GM12878 (cell line): Measurements from ENCODE around the gene ASTN1. TPM values are rescaled to one million over a fixed set of nuclear protein-coding genes. Genes with fewer than 3 reads are reported as not detected.

ENCODE experiments used
- ATAC-seq: fragments of 200-7000 bp; cut with Tn5 transposase; 3 replicates; pipeline ENCODE4 v1.9.1; 2020; ENCODE audit warnings: mild to moderate bottlenecking, moderate library complexity
- BruUV-seq: library from RNA; stranded (reverse); fragments of 400-500 nt; replicated peaks from 2 replicates; lab custom pipeline; 2021; lab: Mats Ljungman, UMichigan
- CTCF ChIA-PET: fragments of 300-600 bp; sonication (Branson Sonifier 250); formaldehyde crosslinking; extraction: SDS; loops from one replicate; lab custom pipeline; 2021; ENCODE audit warnings: inconsistent platforms; lab: Yijun Ruan, JAX
- POLR2A ChIA-PET: fragments of 350-600 bp; formaldehyde crosslinking; extraction: SDS; loops from one replicate; lab custom pipeline; 2021; ENCODE audit warnings: inconsistent platforms; lab: Charles Lee
- RAD21 ChIA-PET: fragments of 300-600 bp; sonication (Branson Sonifier 250); formaldehyde crosslinking; loops from one replicate; lab custom pipeline; 2023; ENCODE audit warnings: antibody characterized with exemption; ENCODE audit not compliant: unreplicated experiment; lab: Charles Lee
- SMC1A ChIA-PET: fragments of 300-600 bp; sonication (Branson Sonifier 250); formaldehyde crosslinking; loops from one replicate; lab custom pipeline; 2023; ENCODE audit not compliant: unreplicated experiment, uncharacterized antibody; lab: Charles Lee
- DNase-seq: peaks from one replicate; pipeline ENCODE4 v3.0.0-alpha.2; 2011; ENCODE audit warnings: low read depth, low spot score
- FAIRE-seq: peaks from 3 replicates; lab custom pipeline; 2011; peaks lifted over from hg19 to GRCh38; lab: Jason Lieb, UNC
- H2AFZ ChIP-seq: 2 replicates; pipeline ENCODE4 v1.6.0; 2011; ENCODE audit warnings: low read depth, low read length, control low read depth; ENCODE audit not compliant: control insufficient read depth
- H3K27ac ChIP-seq: 2 replicates; pipeline ENCODE4 v1.5.1; 2011; ENCODE audit warnings: control low read depth; ENCODE audit not compliant: control insufficient read depth, insufficient read depth
- H3K27me3 ChIP-seq, 2 experiments: replicated peaks in 1 of 2; 2 replicates each; pipeline versions ENCODE4 v1.6.0 to v1.6.1; 2011; ENCODE audit warnings: low read length in 1 of 2; ENCODE audit not compliant: control insufficient read depth in 2 of 2, insufficient read depth in 2 of 2
- H3K36me3 ChIP-seq, 2 experiments: 2 replicates each; pipeline ENCODE4 v1.5.1; 2011; ENCODE audit warnings: low read length in 1 of 2; ENCODE audit not compliant: control insufficient read depth in 2 of 2, insufficient read depth in 2 of 2
- H3K4me1 ChIP-seq: 2 replicates; pipeline ENCODE4 v1.6.1; 2011; ENCODE audit warnings: mild to moderate bottlenecking, low read length, moderate library complexity, mixed read lengths; ENCODE audit not compliant: control insufficient read depth, insufficient read depth
- H3K4me2 ChIP-seq: 2 replicates; pipeline ENCODE4 v1.6.0; 2011; ENCODE audit warnings: control low read depth; ENCODE audit not compliant: control insufficient read depth, insufficient read depth
- H3K4me3 ChIP-seq: fragments of 200-600 bp; sonication (generic); 2 replicates; pipeline ENCODE4 v1.5.1; 2016
- H3K79me2 ChIP-seq: 2 replicates; pipeline ENCODE4 v1.6.0; 2011; ENCODE audit warnings: low read length; ENCODE audit not compliant: control insufficient read depth, insufficient read depth
- H3K9ac ChIP-seq: 2 replicates; pipeline ENCODE4 v1.8.0; 2011; ENCODE audit warnings: low read length, control low read depth, mixed read lengths; ENCODE audit not compliant: control insufficient read depth, insufficient read depth
- H3K9me3 ChIP-seq: replicated peaks from 3 replicates; pipeline ENCODE4 v1.5.1; 2011; ENCODE audit warnings: mild to moderate bottlenecking, low read length; ENCODE audit not compliant: control insufficient read depth, insufficient read depth
- H4K20me1 ChIP-seq: 2 replicates; pipeline ENCODE4 v1.6.0; 2011; ENCODE audit not compliant: control insufficient read depth, insufficient read depth
- CREM ChIP-seq: IDR thresholded peaks from 2 replicates; pipeline ENCODE4 v1.6.1; 2014; ENCODE audit warnings: antibody characterized with exemption, low read depth
- GABPA ChIP-seq: IDR thresholded peaks from 2 replicates; pipeline ENCODE4 v1.6.1; 2014; ENCODE audit warnings: antibody characterized with exemption, low read depth, mild to moderate bottlenecking, inconsistent platforms
- IRF3 ChIP-seq: fragments of 450-650 bp; IDR thresholded peaks from 2 replicates; pipeline ENCODE4 v1.6.1; 2014; ENCODE audit warnings: mild to moderate bottlenecking
- NR2F1 ChIP-seq: fragments of 450-650 bp; conservative IDR thresholded peaks from 2 replicates; pipeline ENCODE4 v1.6.1; 2017; ENCODE audit warnings: mild to moderate bottlenecking
- RAD21 ChIP-seq: IDR thresholded peaks from 2 replicates; pipeline ENCODE4 v1.6.1; 2011; ENCODE audit warnings: mild to moderate bottlenecking, low read depth, low read length, moderate library complexity; ENCODE audit not compliant: insufficient read depth
- TCF12 ChIP-seq: IDR thresholded peaks from 2 replicates; pipeline ENCODE4 v1.6.1; 2011; ENCODE audit warnings: low read depth, mild to moderate bottlenecking, low read length
- YY1 ChIP-seq: IDR thresholded peaks from 2 replicates; pipeline ENCODE4 v1.6.1; 2011; ENCODE audit warnings: low read depth, mild to moderate bottlenecking, low read length
- ZNF384 ChIP-seq: IDR thresholded peaks from 2 replicates; pipeline ENCODE4 v1.6.1; 2012; ENCODE audit warnings: low read depth, mild to moderate bottlenecking, low read length, improper control_type of control experiment, borderline replicate concordance
- ZZZ3 ChIP-seq: IDR thresholded peaks from 2 replicates; pipeline ENCODE4 v1.6.1; 2011; ENCODE audit warnings: low read depth; ENCODE audit not compliant: control insufficient read depth, insufficient read length
- WGBS: methylation state at CpG from one replicate; pipeline ENCODE4 v1.1.6; 2016; ENCODE audit warnings: low lambda C conversion rate; ENCODE audit not compliant: insufficient replicate concordance, insufficient coverage; ENCODE audit errors: missing lambda C conversion rate; 5-methylcytosine and 5-hydroxymethylcytosine counted together
- in situ Hi-C: fragments of 300-500 bp; cut with MboI; formaldehyde crosslinking; loops from 9 replicates; pipeline ENCODE4 v1.14.3; 2018; ENCODE audit warnings: mixed read lengths
- intact Hi-C: fragments of 100-400 bp; cut with micrococcal nuclease; formaldehyde crosslinking; loops from one replicate; pipeline ENCODE4 v1.14.2; 2022; ENCODE audit not compliant: unreplicated experiment
- polyA plus RNA-seq, 11 experiments: library from polyadenylated mRNA; depleted of rRNA in 4 of 11; unstranded in 6 of 11; stranded (reverse) in 5 of 11; fragments of >200 nt; fragmentation: Nextera tagmentation in 4 of 11; fragmentation: Illumina TruSeq in 1 of 11; extraction: Ambion mirVana in 4 of 11; extraction: Trizol in 1 of 11; gene quantifications; 1 replicate in 1 of 11; 2 replicates in 10 of 11; pipeline versions ENCODE4 v1.2.1 to v1.2.3, GENCODE V29; 2011 to 2016; ENCODE audit warnings: inconsistent platforms in 2 of 11, missing spikeins in 2 of 11, low read depth in 1 of 11
- total RNA-seq, 4 experiments: library from RNA; depleted of rRNA in 3 of 4; stranded (reverse); fragments of >200 nt in 3 of 4; fragmentation: Illumina TruSeq in 1 of 4; extraction: Trizol in 1 of 4; gene quantifications; 2 replicates each; pipeline versions ENCODE4 v1.2.1 to v1.2.3, GENCODE V29; 2013 to 2021

The ASTN1 gene
- total and polyA plus RNA-seq, 10 of the 15 experiments (the other 5 are each of a cell fraction or from before 2014, with no cell fraction given), result 0.04 TPM; not detected in 9

- no peaks in the 10 kb centered on the region for H4K20me1 ChIP-seq
- H3K4me1 ChIP-seq, result no peaks in the 10 kb centered on the region
- no peak for ATAC-seq
- no peaks in the 10 kb centered on the region for H3K9me3 ChIP-seq
- intact Hi-C loops, result no loop called here
- WGBS, result 38% methylated on average over 4 of the region's 4 CpGs
- ChIA-PET CTCF (no interaction called here), SMC1A (no interaction called here), RAD21 (no interaction called here), POLR2A (no interaction called here)
- no peaks in the 10 kb centered on the region for H3K79me2 ChIP-seq
- no peak overlapping the region for H3K27ac ChIP-seq
- no TSS peak for BruUV-seq
- in situ Hi-C loops, result no loop called here
- H3K27me3 ChIP-seq, result no peaks in the 10 kb centered on the region
- H2AFZ ChIP-seq, result no peak overlapping the region
- no peak overlapping the region for H3K9ac ChIP-seq
- H3K4me2 ChIP-seq, result no peak overlapping the region
- no peak for DNase-seq
- FAIRE-seq, result no peak
- no peak overlapping the region for H3K4me3 ChIP-seq
- no peaks in the 10 kb centered on the region for H3K36me3 ChIP-seq
- TF ChIP-seq GABPA (no peak), YY1 (no peak), CREM (no peak), ZNF384 (no peak), NR2F1 (no peak), TCF12 (no peak), ZZZ3 (no peak), RAD21 (no peak)
Observed at GRCh38 chr1:177119311-177119710, 45.2 kb downstream of the ASTN1 start.

- H3K79me2 ChIP-seq, result no peaks in the 10 kb centered on the region
- no peaks in the 10 kb centered on the region for H3K4me1 ChIP-seq
- no peak overlapping the region for H3K9ac ChIP-seq
- no peaks in the 10 kb centered on the region for H4K20me1 ChIP-seq
- 6% methylated on average over 4 of the region's 4 CpGs for WGBS
- H3K9me3 ChIP-seq, result no peaks in the 10 kb centered on the region
- no peak overlapping the region for H3K4me2 ChIP-seq
- no peak overlapping the region for H3K4me3 ChIP-seq
- no peaks in the 10 kb centered on the region for H3K27me3 ChIP-seq
- no peak for TF ChIP-seq IRF3
- ChIA-PET RAD21 (no interaction called here), CTCF (no interaction called here), POLR2A (no interaction called here), SMC1A (no interaction called here)
- intact Hi-C loops, result no loop called here
- no TSS peak for BruUV-seq
- in situ Hi-C loops, result no loop called here
- no peak overlapping the region for H2AFZ ChIP-seq
- no peaks in the 10 kb centered on the region for H3K36me3 ChIP-seq
- DNase-seq, result no peak
- no peak for ATAC-seq
- H3K27ac ChIP-seq, result no peak overlapping the region
- FAIRE-seq, result no peak
Observed at GRCh38 chr1:177118901-177119300, 45.6 kb downstream of the ASTN1 start.
